HEK293 (cell line): ENCODE measurements around the gene PBRM1.

ENCODE experiments used
- IKZF3 ChIP-seq: fragments of 450-650 bp; IDR thresholded peaks from 2 replicates; pipeline ENCODE4 v1.5.0; 2018; ENCODE audit warnings: missing biosample characterization, mild to moderate bottlenecking, missing genetic modification characterization, moderate library complexity
- KLF1 ChIP-seq: fragments of 450-650 bp; formaldehyde crosslinking; IDR thresholded peaks from 2 replicates; pipeline ENCODE4 v1.5.1; 2016; ENCODE audit warnings: missing biosample characterization, missing genetic modification characterization
- KLF10 ChIP-seq: fragments of 450-650 bp; IDR thresholded peaks from 2 replicates; pipeline ENCODE4 v1.5.1; 2018; ENCODE audit warnings: missing biosample characterization, mild to moderate bottlenecking, missing genetic modification characterization
- MZF1 ChIP-seq: fragments of 450-650 bp; formaldehyde crosslinking; IDR thresholded peaks from 2 replicates; pipeline ENCODE4 v1.5.1; 2017; ENCODE audit warnings: missing biosample characterization, missing genetic modification characterization, borderline replicate concordance
- RBAK ChIP-seq: fragments of 450-650 bp; formaldehyde crosslinking; IDR thresholded peaks from 2 replicates; pipeline ENCODE4 v1.5.1; 2016; ENCODE audit warnings: missing biosample characterization, missing genetic modification characterization
- REPIN1 ChIP-seq: fragments of 450-650 bp; formaldehyde crosslinking; IDR thresholded peaks from 2 replicates; pipeline ENCODE4 v1.5.1; 2017; ENCODE audit warnings: missing biosample characterization, missing genetic modification characterization, low read depth
- REST ChIP-seq: fragments of 450-650 bp; formaldehyde crosslinking; IDR thresholded peaks from 2 replicates; pipeline ENCODE4 v1.5.1; 2016; ENCODE audit warnings: missing biosample characterization, missing genetic modification characterization
- SETDB1 ChIP-seq: IDR thresholded peaks from one replicate; pipeline ENCODE4 v1.6.1; 2017; ENCODE audit warnings: mild to moderate bottlenecking, low read length, moderate library complexity, mixed read lengths; ENCODE audit not compliant: insufficient read length
- YY2 ChIP-seq: fragments of 450-650 bp; formaldehyde crosslinking; IDR thresholded peaks from 2 replicates; pipeline ENCODE4 v1.5.1; 2016; ENCODE audit warnings: missing biosample characterization, missing genetic modification characterization
- ZBTB20 ChIP-seq: fragments of 450-650 bp; formaldehyde crosslinking; IDR thresholded peaks from 2 replicates; pipeline ENCODE4 v1.5.1; 2016; ENCODE audit warnings: missing biosample characterization, missing genetic modification characterization
- ZNF121 ChIP-seq: fragments of 450-650 bp; formaldehyde crosslinking; IDR thresholded peaks from 2 replicates; pipeline ENCODE4 v1.5.1; 2016; ENCODE audit warnings: missing biosample characterization, missing genetic modification characterization
- ZNF146 ChIP-seq: fragments of 450-650 bp; formaldehyde crosslinking; IDR thresholded peaks from 2 replicates; pipeline ENCODE4 v1.5.1; 2016; ENCODE audit warnings: missing biosample characterization, missing genetic modification characterization
- ZNF223 ChIP-seq: fragments of 450-650 bp; formaldehyde crosslinking; IDR thresholded peaks from 2 replicates; pipeline ENCODE4 v1.5.1; 2016; ENCODE audit warnings: missing biosample characterization, missing genetic modification characterization
- ZNF24 ChIP-seq: fragments of 450-650 bp; formaldehyde crosslinking; IDR thresholded peaks from 2 replicates; pipeline ENCODE4 v1.5.1; 2016; ENCODE audit warnings: missing biosample characterization, missing genetic modification characterization
- ZNF26 ChIP-seq: fragments of 450-650 bp; formaldehyde crosslinking; IDR thresholded peaks from 2 replicates; pipeline ENCODE4 v1.5.1; 2016; ENCODE audit warnings: missing biosample characterization, missing genetic modification characterization
- ZNF280C ChIP-seq: fragments of 450-650 bp; formaldehyde crosslinking; IDR thresholded peaks from 2 replicates; pipeline ENCODE4 v1.5.1; 2016; ENCODE audit warnings: missing biosample characterization, missing genetic modification characterization
- ZNF292 ChIP-seq: fragments of 450-650 bp; formaldehyde crosslinking; IDR thresholded peaks from 2 replicates; pipeline ENCODE4 v1.5.1; 2016; ENCODE audit warnings: low read depth, missing biosample characterization, missing genetic modification characterization, borderline replicate concordance
- ZNF302 ChIP-seq: fragments of 450-650 bp; formaldehyde crosslinking; IDR thresholded peaks from 2 replicates; pipeline ENCODE4 v1.5.1; 2016; ENCODE audit warnings: missing biosample characterization, missing genetic modification characterization, low read depth
- ZNF48 ChIP-seq: fragments of 450-650 bp; formaldehyde crosslinking; IDR thresholded peaks from 2 replicates; pipeline ENCODE4 v1.5.1; 2016; ENCODE audit warnings: missing biosample characterization, missing genetic modification characterization
- ZNF544 ChIP-seq: fragments of 450-650 bp; formaldehyde crosslinking; IDR thresholded peaks from 2 replicates; pipeline ENCODE4 v1.5.0; 2017; ENCODE audit warnings: missing biosample characterization, missing genetic modification characterization
- ZNF580 ChIP-seq: fragments of 450-650 bp; formaldehyde crosslinking; IDR thresholded peaks from 2 replicates; pipeline ENCODE4 v1.5.1; 2016; ENCODE audit warnings: missing biosample characterization, missing genetic modification characterization
- ZNF610 ChIP-seq: fragments of 450-650 bp; formaldehyde crosslinking; IDR thresholded peaks from 2 replicates; pipeline ENCODE4 v1.5.1; 2016; ENCODE audit warnings: missing biosample characterization, missing genetic modification characterization, borderline replicate concordance
- ZNF626 ChIP-seq: fragments of 450-650 bp; sonication (Bioruptor Pico); formaldehyde crosslinking; IDR thresholded peaks from 2 replicates; pipeline ENCODE4 v1.5.1; 2018; ENCODE audit warnings: missing biosample characterization, missing genetic modification characterization, inconsistent platforms
- ZNF660 ChIP-seq: fragments of 450-650 bp; IDR thresholded peaks from 2 replicates; pipeline ENCODE4 v1.5.1; 2018; ENCODE audit warnings: missing biosample characterization, mild to moderate bottlenecking, missing genetic modification characterization
- ZNF670 ChIP-seq: fragments of 450-650 bp; formaldehyde crosslinking; IDR thresholded peaks from 2 replicates; pipeline ENCODE4 v1.5.1; 2016; ENCODE audit warnings: missing biosample characterization, missing genetic modification characterization, low read depth
- ZNF692 ChIP-seq: fragments of 450-650 bp; formaldehyde crosslinking; IDR thresholded peaks from 2 replicates; pipeline ENCODE4 v1.5.1; 2016; ENCODE audit warnings: missing biosample characterization, missing genetic modification characterization
- ZNF76 ChIP-seq: fragments of 450-650 bp; formaldehyde crosslinking; IDR thresholded peaks from 2 replicates; pipeline ENCODE4; 2016; ENCODE audit warnings: low read depth, missing biosample characterization, missing genetic modification characterization, borderline replicate concordance
- ZNF768 ChIP-seq: fragments of 450-650 bp; formaldehyde crosslinking; IDR thresholded peaks from 2 replicates; pipeline ENCODE4 v1.5.1; 2018; ENCODE audit warnings: missing biosample characterization, mild to moderate bottlenecking, missing genetic modification characterization
- ZNF777 ChIP-seq: fragments of 450-650 bp; formaldehyde crosslinking; IDR thresholded peaks from 2 replicates; pipeline ENCODE4 v1.5.1; 2017; ENCODE audit warnings: missing biosample characterization, missing genetic modification characterization, borderline replicate concordance
- ZXDB ChIP-seq: fragments of 450-650 bp; formaldehyde crosslinking; IDR thresholded peaks from 2 replicates; pipeline ENCODE4 v1.5.1; 2016; ENCODE audit warnings: missing biosample characterization, missing genetic modification characterization

PBRM1 gene

GRCh38 chr3:52705688-52706686, 20.3 kb upstream of the PBRM1 start, which contains the start of the genes GLT8D1 and SPCS1 (continued):
- TF ChIP-seq ZNF280C (tag by site-specific recombination) (no peak), KLF1 (0 out of 2 replicates have a peak, but pooled peaks have one; percentile 8), ZNF24 (tag by site-specific recombination) (no peak), ZNF121 (0 out of 2 replicates have a peak, but pooled peaks have one; percentile 7), ZNF660 (no peak), REST (tag by site-specific recombination) (0 out of 2 replicates have a peak, but pooled peaks have one; percentile 24), KLF10 (tag by site-specific recombination) (no peak), ZNF626 (tag by site-specific recombination) (no peak), ZNF692 (tag by site-specific recombination) (0 out of 2 replicates have a peak, but pooled peaks have one; percentile 20), ZNF302 (tag by site-specific recombination) (no peak), ZNF292 (tag by site-specific recombination) (no peak), REPIN1 (no peak), ZXDB (peak; percentile 77), ZNF26 (tag by site-specific recombination) (no peak), ZNF76 (tag by site-specific recombination) (peak; percentile 80), YY2 (peak; percentile 90), IKZF3 (no peak), ZNF670 (tag by site-specific recombination) (no peak), ZNF777 (tag by site-specific recombination) (no peak), ZNF146 (tag by site-specific recombination) (peak; percentile 2; the same call in 1 of the 2 replicates), SETDB1 (no peak), MZF1 (tag by site-specific recombination) (no peak), ZNF610 (peak; percentile 48; the same call in 1 of the 2 replicates), ZNF544 (tag by site-specific recombination) (no peak), ZNF48 (tag by site-specific recombination) (no peak), ZBTB20 (peak; percentile 94), ZNF223 (tag by site-specific recombination) (no peak), RBAK (no peak), ZNF580 (tag by site-specific recombination) (0 out of 2 replicates have a peak, but pooled peaks have one; percentile 9), ZNF768 (no peak)
